Activated CD4-positive, alpha-beta T cell treated with anti-CD3 and anti-CD28 coated beads, Interleukin-2, amount 50 U/mL, for 16 hours (primary cell): ENCODE data around the gene HDGFL3.

Experiments
- DNase-seq: peaks from one replicate; pipeline ENCODE4 v3.0.0-alpha.2; 2020

The HDGFL3 gene

GRCh38 chr15:83123529-83123928, 84.1 kb downstream of the HDGFL3 start:
- no peak for DNase-seq

- DNase-seq = no peak
Measured at GRCh38 chr15:83119968-83120581, 87.5 kb downstream of the HDGFL3 start.

- no peak for DNase-seq
Measured at GRCh38 chr15:83118968-83119367, 88.7 kb downstream of the HDGFL3 start.

- no peak for DNase-seq
Measured at GRCh38 chr15:83118291-83118827, 89.3 kb downstream of the HDGFL3 start.

- DNase-seq = peak; percentile 58
Measured at GRCh38 chr15:83115831-83116565, 91.6 kb downstream of the HDGFL3 start.

DNA sequence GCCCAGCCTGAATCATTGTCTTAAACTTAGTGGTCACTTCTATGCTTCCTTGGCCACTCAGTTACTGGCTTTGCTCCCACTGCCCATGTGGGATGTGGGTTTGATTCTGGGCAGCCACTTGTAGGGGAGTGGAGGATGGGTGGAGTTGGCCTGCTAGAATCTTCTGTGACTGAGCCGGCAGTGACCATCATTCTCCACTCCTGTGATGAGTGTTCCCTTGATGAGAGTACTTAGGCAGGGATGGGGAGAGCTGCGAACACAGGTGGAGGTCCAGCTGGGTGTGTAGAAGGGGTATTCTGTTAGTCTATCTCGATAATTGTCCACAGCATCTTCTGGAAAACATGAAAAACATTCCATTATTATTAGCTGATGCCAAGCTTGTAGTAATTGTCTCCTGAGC, 92.2 kb downstream of the HDGFL3 start:
- DNase-seq = no peak

DNA sequence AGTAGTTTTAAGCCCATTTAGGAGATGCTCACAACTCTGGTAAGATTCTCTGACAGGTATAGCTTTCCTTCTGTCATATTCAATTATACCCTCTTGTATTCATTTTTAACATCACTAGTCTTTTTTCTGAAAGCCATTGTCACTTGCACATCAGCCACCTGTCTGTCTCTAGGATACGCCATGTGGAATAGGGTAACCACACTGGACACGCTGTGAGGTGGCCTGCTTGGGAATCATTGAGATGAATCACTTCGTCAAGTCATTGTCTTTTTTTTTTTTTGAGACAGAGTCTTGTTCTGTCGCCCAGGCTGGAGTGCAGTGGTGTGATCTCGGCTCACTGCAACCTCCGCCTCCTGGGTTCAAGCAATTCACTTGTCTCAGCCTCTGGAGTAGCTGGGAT, 92.8 kb downstream of the HDGFL3 start:
- DNase-seq = no peak

- no peak for DNase-seq
Measured at GRCh38 chr15:83113881-83114674, 93.5 kb downstream of the HDGFL3 start.

DNA sequence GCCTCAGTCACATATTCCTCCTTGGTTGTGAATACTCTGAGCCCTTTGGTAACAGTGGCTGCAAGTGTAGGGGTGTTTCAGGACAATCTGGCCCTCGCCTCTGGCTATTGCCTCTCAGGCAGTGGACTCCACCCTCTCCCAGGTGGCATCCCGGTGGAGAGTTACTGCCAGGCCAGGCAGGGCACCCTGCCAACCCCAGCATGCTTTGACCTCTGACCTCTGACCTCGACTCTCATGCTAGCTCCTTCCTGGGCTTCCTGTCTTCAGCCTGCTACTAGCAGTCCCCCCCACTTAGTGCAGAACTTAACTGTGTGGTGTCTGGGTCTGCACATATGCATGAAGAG, 94.7 kb downstream of the HDGFL3 start:
- DNase-seq = no peak

- no peak for DNase-seq
Measured at GRCh38 chr15:83112233-83112955, 95.2 kb downstream of the HDGFL3 start.

DNA sequence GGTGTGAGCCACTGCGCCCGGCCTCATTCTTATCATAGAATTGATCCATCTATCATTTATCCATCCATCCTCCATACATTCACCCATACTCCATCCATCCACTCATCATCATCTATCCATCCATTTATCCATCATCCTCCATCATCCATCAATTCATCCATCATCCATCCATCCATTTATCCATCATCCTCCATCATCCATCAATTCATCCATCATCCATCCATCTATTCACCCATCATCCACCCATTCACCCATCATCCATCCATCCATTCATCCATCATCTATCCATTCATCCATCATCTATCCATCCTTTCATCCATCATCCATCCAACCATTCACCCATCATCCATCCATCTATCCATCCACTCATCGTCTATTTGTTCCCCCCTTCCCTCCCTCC, 96.5 kb downstream of the HDGFL3 start:
- DNase-seq = no peak

GRCh38 chr15:83110381-83110780, 97.2 kb downstream of the HDGFL3 start:
- DNase-seq = no peak

- no peak for DNase-seq
Measured at GRCh38 chr15:83109532-83109931, 98.1 kb downstream of the HDGFL3 start.

DNA sequence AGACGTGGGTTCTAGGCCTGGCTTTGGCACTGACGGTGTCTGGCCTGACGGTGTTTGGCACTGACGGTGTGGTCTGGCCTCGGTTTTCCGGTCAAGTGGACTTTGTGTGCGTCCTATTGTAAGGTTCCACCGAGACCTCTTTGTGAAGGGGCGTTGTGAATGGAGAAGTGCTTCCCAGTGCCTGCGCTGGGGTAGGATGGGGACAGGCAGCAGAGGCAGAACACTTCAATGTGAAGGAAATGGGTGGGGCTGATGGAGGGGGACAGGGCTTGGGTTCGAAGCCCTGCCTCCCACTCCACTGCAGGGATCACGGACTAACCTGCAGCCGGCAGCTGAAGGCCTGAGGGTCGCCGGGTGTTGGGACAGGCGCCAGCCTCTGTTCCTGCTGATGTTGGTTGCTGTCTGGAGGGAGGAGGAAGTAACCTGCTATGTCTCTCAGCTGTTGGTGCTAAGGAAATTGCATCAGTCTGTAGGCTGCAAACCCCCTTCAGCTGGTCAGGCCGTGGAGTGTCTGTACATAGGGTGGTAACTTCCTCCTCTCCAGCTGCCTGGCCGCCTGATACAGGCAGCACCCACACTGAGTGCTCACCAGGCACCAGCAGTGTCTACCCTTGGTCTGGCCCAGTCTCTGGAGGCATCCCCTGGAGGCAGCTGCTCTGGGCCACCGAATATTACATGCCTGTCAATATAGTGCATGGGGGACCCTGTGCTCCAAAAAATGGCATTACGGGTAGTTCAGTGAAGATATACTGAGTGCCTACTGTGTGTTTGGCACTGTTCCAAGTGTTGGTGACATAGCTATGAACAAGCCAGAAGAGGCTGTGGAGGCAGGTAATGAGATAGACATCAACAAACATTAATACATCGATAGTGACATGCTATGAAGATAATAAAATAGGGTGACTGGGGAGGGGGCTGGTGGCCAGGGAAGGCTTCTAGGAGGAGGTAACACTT, 99.1 kb downstream of the HDGFL3 start:
- peak; percentile 48 for DNase-seq

- DNase-seq = no peak
Measured at GRCh38 chr15:83107841-83108181, 99.8 kb downstream of the HDGFL3 start.

DNA sequence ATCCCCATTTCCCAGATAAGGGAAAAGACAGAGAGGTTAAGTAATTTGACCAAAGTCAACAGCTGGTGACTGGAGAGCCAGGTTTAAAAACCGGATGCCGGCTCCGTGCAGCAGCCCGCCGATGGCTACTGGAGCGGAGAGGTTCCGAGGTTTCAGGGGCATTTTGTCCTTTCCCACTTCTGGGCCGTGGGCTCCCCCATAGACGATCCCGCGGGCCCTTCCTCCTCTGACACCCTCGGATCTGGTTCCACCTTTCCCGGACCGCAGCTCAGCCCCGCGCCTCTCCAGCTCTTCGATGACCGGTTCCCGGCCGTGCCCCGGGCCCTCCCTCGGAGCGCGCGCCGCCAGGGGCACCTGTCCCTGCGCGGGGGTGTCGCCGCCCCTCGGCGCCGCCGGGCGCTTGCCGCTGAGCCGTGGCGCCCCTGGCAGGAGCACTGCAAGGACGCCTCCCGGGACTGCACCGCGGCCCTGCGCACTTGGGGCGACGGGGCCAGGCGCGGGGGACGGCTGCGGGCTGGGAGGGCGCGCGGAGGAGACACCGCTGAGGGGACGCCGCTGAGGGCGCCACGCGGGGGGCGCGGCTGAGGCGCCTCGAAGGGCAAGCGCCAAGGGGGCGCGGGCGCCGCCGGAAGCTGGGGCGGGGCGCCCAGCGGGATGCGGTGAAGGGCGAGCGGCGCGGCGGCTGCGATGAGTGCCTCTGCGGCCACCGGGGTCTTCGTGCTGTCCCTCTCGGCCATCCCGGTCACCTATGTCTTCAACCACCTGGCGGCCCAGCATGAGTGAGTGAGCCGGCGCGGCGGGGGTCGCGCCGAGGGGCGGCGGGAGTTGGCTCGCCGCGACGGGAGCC, 100.4 kb downstream of the HDGFL3 start, which contains the start of gene TM6SF1:
Gene TM6SF1 (plus strand): TSS at position 652 of the 847 bp plus-strand sequence. CDS start 36 bp downstream, at position 688.
- no peak for DNase-seq

- no peak for DNase-seq
Measured at GRCh38 chr15:83105440-83105839, 102.2 kb downstream of the HDGFL3 start.

- DNase-seq = no peak
Measured at GRCh38 chr15:83104141-83104540, 103.5 kb downstream of the HDGFL3 start.

DNA sequence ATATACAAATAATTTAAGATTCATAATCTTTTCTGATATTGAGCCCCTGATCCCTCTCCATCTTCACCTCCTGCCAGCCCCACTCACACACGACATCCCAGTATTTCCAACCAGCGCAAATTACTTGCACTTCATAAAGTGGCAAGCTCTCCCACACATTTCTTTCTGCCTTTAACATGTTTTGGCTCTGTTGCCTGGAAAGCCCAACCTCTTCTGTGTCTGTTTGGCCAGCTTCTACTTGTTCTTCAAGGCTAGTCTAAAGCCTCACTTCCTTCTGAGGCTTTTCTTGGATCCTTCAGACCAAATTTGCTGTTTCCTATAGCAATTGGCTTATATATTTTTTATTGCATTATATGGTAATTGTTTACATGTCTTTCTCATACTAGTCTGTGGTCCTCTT, 105.3 kb downstream of the HDGFL3 start:
- no peak for DNase-seq

DNA sequence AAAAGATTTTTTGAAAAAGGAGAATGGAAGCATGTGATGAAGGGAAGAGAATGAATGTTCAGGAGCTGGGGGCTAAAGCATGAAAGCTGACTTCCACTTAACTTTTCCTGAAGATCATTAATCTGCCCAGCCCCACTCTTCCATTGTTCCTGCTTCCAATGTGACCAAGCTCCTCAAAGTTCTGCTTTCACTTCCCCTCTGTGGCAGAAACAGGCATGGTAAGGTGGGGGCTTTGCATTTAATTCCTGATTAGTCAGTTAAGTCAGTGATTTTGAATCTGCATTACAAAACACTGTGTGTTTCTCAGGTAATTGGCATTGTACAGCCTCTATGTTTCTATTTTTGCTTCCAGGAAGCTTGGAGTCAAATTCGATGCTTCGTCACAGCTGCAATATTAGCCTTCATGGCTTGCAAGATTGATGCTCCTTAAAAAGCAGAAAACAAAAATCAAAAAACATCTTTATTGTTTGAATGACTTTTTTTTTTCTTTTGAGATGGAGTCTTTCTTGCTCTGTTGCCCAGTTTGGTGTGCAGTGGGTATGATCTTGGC, 107.5 kb downstream of the HDGFL3 start:
- DNase-seq = no peak

DNA sequence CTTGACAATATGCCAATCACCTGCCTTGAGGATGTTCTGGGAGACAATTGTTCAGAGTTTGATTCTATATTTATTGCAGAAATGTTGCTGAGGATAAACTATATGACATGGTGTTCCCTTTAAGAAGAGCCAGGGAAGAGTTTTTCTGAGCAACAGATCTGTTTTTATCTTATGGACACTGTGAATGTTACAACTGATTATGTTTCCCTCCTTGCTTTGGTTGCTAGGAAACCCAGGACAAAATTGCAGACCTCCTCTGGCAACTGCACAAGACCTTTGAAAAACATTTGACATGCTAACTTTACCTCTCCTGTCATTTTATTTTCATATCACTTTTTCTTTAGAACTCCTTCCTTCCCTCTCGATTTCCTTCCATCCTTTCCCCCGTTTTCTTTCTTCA, 108.3 kb downstream of the HDGFL3 start:
- DNase-seq = no peak
